Stimulated activated CD8-positive, alpha-beta memory T cell treated with anti-CD3 and anti-CD28 coated beads, Interleukin-2, amount 100 ng/mL, for 48 hours (primary cell): ENCODE results near the gene ABCC1.
"Not testable (repeated sequence)": the region's sequence is repeated elsewhere in the genome, so short reads cannot be mapped to it uniquely, and the experiment has no call there.

ENCODE experiments used
- DNase-seq, 2 donors: peaks; one replicate each; pipeline ENCODE4 v3.0.0-alpha.2; 2020; ENCODE audit warnings: low read depth in 2 of 2

Gene ABCC1

DNA sequence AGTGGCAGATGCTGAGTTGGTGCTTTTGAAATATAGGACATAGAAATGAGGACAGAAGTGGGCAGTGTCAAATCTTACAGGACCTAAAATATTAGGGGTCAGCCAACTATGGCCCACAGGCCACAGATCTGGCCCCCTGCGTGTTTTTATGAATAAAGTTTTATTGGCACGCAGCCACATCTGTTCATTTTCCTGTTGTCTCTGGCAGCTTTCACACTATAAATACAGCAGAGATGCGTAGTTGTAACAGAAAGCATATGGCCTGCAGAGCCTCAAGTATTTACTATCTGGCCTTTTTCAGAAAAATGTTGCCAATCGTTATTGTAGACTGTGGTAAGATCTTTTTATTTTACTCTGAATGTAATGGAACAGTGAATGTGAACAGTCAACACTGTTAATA lies 191.1 kb downstream of the ABCC1 start:
- no peak for DNase-seq

- no peak for DNase-seq
Measured at GRCh38 chr16:16141141-16141540, 191.7 kb downstream of the ABCC1 start.

DNA sequence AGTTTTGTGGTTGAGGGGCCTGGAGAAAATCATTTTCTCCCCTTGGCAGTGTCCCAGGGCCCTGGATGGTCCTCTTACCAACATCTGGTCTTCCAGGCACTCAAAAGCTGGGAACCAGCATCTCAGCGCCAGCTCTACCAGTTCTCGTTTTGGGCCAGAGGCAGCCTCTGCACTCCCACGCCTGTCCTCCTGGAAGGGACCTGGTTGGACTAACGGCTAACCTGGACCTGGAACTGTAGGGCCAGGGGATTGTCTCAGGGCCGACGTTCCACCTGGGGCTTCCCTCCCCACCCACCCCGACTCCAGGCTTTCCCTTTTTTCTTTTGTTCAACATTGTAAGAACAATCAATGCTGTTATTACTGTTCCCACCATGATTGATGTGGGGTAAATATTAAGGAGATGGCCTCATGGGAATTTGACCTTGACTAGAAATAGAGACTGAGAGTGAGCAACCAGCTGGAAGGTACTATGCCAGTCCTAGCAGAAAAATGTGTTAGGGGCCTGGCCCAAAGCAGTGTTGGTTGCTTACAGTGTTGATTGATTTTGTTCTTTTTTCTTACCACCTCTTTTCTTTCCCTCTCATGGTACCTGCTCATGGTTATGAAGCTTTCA lies 192.5 kb downstream of the ABCC1 start:
- no peak for DNase-seq

- DNase-seq, result no peak
Measured at GRCh38 chr16:16143038-16143763, 193.8 kb downstream of the ABCC1 start.

GRCh38 chr16:16143931-16144330 lies 194.5 kb downstream of the ABCC1 start:
- DNase-seq, result no peak

GRCh38 chr16:16144416-16144815 lies 195.0 kb downstream of the ABCC1 start:
- no peak for DNase-seq

DNA sequence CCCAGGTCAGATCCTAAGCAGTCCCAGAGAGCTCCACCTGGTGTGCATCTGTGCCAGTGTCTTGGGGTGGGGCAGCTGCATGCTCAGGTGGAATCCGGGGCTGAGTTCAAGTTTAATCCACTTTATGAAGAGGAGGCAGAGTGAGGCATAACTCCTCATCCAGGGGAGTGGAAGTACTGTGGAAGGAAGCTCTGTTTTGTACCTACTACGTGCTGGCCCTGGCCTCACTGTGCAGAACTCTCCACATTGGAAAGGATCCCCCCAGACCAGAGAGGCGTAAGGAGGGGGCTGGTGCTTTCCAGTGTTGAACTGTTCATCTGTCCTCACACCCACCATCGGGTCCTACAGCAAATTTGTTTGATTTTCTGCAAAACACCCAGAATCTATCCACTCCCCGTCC lies 195.9 kb downstream of the ABCC1 start:
- DNase-seq, result no peak

- no peak for DNase-seq
Measured at GRCh38 chr16:16146380-16147315, 197.2 kb downstream of the ABCC1 start.

GRCh38 chr16:16147316-16147999 lies 198.0 kb downstream of the ABCC1 start:
- DNase-seq, result no peak

DNA sequence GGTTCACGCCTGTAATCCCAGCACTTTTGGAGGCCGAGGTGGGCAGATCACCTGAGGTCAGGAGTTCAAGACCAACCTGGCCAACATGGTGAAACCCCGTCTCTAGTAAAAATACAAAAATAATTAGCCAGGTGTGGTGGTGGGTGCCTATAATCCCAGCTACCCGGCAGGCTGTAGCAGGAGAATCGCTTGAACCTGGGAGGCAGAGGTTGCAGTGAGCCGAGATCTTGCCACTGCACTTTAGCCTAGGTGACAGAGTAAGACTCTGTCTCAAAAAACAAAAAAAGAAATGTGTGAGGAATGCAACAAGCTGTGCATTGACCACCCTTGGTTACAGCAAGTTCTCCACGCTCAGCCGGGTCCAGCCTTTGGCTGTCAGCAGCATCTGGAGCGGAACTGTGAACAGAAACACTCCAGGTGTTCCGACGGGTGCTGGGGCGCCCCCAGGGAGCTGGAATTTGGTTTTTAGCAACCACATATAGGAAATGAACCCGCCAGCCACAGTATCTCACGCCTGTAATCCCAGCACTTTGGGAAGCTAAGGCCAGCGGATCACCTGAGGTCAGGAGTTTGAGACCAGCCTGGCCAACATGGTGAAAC lies 198.7 kb downstream of the ABCC1 start:
- not testable (repeated sequence) for DNase-seq

- DNase-seq, result no peak
Measured at GRCh38 chr16:16148755-16149154, 199.3 kb downstream of the ABCC1 start.

- DNase-seq, result no peak
Measured at GRCh38 chr16:16149710-16150116, 200.3 kb downstream of the ABCC1 start.

DNA sequence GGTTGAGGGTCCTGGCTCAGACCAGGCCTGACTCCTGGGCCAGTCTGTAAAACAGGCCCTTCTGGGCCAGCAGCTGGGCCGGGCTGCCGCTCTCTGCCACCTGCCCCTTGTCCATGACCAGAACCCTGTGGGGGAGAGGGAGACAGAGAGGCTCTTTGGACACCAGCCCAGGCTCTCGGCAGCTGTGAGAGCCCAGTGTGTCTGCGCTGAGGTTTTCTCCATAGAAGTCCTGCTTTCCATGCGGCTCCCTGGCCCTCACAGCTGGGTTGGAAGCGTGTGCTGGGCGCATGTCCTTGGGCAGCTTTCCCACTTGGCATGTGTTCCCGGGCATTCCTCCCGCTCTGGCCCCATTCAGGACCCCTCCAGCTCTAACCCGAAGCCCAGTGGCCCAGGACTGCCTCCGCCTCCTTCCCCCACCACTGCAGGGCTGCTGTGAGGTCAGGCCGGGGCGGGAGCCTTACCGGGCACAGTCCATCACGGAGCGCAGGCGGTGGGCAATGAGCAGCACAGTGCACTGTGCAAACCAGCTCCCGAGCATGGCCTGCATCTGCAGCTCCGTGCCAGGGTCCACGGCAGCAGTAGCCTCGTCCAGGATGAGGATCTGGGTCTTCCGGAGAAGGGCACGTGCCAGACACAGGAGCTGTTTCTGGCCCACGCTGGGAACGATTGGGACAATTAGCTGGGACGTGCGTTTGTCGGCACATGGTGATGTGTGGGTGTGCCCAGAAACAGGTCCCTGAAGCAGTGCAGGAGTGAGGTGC lies 200.9 kb downstream of the ABCC1 start:
- no peak for DNase-seq

DNA sequence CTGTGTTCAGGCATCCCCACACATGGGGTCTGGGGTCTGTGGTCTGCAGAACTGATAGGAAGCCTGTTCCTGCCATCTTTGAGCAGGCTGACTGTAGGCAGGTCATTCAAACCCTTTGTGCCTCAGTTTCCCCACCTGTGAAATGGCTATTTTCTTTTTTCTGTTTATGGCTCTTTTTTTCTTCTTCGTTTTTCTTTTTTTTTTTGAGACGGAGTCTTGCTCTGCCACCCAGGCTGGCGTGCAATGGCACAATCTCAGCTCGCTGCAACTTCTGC lies 201.4 kb downstream of the ABCC1 start:
- DNase-seq, result no peak

DNA sequence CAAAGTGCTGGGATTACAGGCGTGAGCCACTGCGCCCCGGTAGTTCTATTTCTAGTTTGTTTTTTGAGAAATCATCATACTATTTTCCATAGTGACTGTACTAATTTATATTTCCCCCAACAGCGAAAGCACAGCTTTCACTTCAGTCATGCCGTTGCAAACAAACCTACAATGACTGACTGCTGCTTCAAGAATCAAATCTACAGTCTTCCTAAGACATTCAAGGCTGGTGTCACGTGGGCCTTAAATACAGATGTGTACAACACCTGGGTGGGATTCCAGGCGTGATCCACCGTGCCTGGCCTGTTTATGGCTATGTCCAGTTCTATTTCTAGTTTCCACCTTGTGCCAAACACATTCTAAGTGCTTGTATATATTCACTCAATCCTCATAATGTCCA lies 201.9 kb downstream of the ABCC1 start:
- no peak for DNase-seq

GRCh38 chr16:16153000-16153399 lies 203.6 kb downstream of the ABCC1 start:
- not testable (repeated sequence) for DNase-seq

DNA sequence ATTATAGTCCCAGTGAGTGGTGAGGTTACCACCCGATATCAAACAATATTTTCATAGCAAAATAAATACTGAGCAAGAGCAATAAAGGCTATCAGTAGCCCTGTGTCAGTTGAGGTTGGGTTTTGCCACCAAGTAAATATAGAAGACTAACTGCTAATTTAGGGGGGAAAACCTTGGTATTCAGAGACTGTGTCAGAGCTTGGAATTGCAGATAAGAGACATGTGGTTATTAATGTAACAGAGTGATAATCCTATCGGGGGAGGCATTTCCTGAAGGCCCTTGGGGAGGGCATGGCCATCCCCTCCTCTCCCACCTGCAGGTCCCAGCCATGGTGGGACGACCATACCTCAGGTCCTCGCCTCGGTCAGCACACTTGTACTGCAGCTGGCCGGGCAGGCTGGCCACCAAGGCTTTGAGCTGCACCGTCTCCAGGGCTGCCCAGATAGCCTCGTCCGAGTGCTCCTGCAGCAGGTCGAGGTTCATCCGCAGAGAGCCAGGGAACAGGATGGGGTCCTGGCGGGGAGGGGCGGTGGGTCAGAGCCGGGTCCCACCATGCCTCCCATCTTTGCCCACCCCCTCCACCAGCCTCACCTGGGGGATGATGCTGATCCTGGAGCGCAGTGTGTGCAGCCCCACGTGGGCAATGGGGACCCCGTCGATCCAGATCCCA lies 205.0 kb downstream of the ABCC1 start:
- DNase-seq, result no peak

DNA sequence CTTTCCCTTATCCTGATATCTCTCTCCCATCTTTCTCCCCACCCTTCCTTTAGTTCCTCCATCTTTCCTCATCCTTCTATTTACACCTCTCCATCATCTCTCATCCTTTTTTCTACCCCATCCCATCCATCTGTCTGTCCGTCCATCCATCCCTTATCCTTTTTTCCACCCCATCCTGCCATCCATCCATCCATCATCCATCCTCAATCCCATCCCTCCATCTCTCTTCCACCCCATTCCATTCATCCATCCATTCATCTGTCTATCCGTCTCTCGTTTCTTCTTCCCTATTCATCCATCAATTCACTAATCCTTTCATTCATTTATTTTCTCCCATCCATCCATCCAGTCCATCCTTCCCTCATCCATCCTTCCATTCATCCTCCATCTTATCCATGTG lies 205.8 kb downstream of the ABCC1 start:
- no peak for DNase-seq

- no peak for DNase-seq
Measured at GRCh38 chr16:16157166-16157565, 207.8 kb downstream of the ABCC1 start.

- DNase-seq, result no peak
Measured at GRCh38 chr16:16158082-16158658, 208.8 kb downstream of the ABCC1 start.
